ENCODE results near the gene SLC47A2. TPM values are rescaled to one million over a fixed set of nuclear protein-coding genes. Genes with fewer than 3 reads are reported as not detected.
"Not testable (repeated sequence)": the region's sequence is repeated elsewhere in the genome, so short reads cannot be mapped to it uniquely, and the experiment has no call there.

SLC47A2 gene
- total RNA-seq, 1 donor, result not detected

- peaks cover 19% of the 10 kb centered on the region for H3K36me3 ChIP-seq (ENCODE audit: insufficient read depth, low read length)
- DNase-seq (ENCODE audit: insufficient read length, low spot score, missing footprints), result no peak
- no peak overlapping the region for H3K4me3 ChIP-seq (ENCODE audit: insufficient read depth, low read length)
- H2AFZ ChIP-seq (ENCODE audit: low read length), result no peak overlapping the region
- peaks cover 3% of the 10 kb centered on the region for H3K4me1 ChIP-seq (ENCODE audit: insufficient read depth, low read length)
- H3K4me2 ChIP-seq (ENCODE audit: insufficient read depth, low read length), result no peak overlapping the region
- TF ChIP-seq CTCF (IDR thresholded peaks at IDR 0.05; ENCODE audit: extremely low read depth, low read depth, low read length), result no peak
- H3K27ac ChIP-seq (ENCODE audit: low read depth, low read length), result no peak overlapping the region
- H4K20me1 ChIP-seq (ENCODE audit: insufficient read depth, low read length), result peaks cover 8% of the 10 kb centered on the region
- H3K27me3 ChIP-seq (ENCODE audit: insufficient read depth, low read length), result no peaks in the 10 kb centered on the region
- no peaks in the 10 kb centered on the region for H3K9me3 ChIP-seq (ENCODE audit: low read depth, low read length)
- no peaks in the 10 kb centered on the region for H3K79me2 ChIP-seq (ENCODE audit: insufficient read depth, low read length)
Measured at GRCh38 chr17:19671433-19671832, 45.0 kb downstream of the SLC47A2 start.

- Histone ChIP-seq H3K27ac (ENCODE audit: low read depth, low read length) (no peak overlapping the region), H3K4me3 (ENCODE audit: insufficient read depth, low read length) (no peak overlapping the region), H3K9me3 (ENCODE audit: low read depth, low read length) (no peaks in the 10 kb centered on the region), H2AFZ (ENCODE audit: low read length) (no peak overlapping the region), H3K36me3 (ENCODE audit: insufficient read depth, low read length) (peaks cover 16% of the 10 kb centered on the region), H3K79me2 (ENCODE audit: insufficient read depth, low read length) (no peaks in the 10 kb centered on the region), H4K20me1 (ENCODE audit: insufficient read depth, low read length) (peaks cover 9% of the 10 kb centered on the region), H3K4me1 (ENCODE audit: insufficient read depth, low read length) (peaks cover 3% of the 10 kb centered on the region), H3K4me2 (ENCODE audit: insufficient read depth, low read length) (no peak overlapping the region), H3K27me3 (ENCODE audit: insufficient read depth, low read length) (no peaks in the 10 kb centered on the region)
- DNase-seq (ENCODE audit: insufficient read length, low spot score, missing footprints), result no peak
- no peak for TF ChIP-seq CTCF (IDR thresholded peaks at IDR 0.05; ENCODE audit: extremely low read depth, low read depth, low read length)
Measured at GRCh38 chr17:19670908-19671307, 45.5 kb downstream of the SLC47A2 start.

- not testable (repeated sequence) for H3K9me3 ChIP-seq (ENCODE audit: low read depth, low read length); H3K4me2 ChIP-seq (ENCODE audit: insufficient read depth, low read length); H3K27ac ChIP-seq (ENCODE audit: low read depth, low read length); H3K27me3 ChIP-seq (ENCODE audit: insufficient read depth, low read length); H3K4me3 ChIP-seq (ENCODE audit: insufficient read depth, low read length); H3K79me2 ChIP-seq (ENCODE audit: insufficient read depth, low read length); DNase-seq (ENCODE audit: insufficient read length, low spot score, missing footprints); H2AFZ ChIP-seq (ENCODE audit: low read length); H3K4me1 ChIP-seq (ENCODE audit: insufficient read depth, low read length)
- peaks cover 14% of the 10 kb centered on the region for H3K36me3 ChIP-seq (ENCODE audit: insufficient read depth, low read length)
- peaks cover 13% of the 10 kb centered on the region for H4K20me1 ChIP-seq (ENCODE audit: insufficient read depth, low read length)
Measured at GRCh38 chr17:19669680-19670079, 46.7 kb downstream of the SLC47A2 start.

GRCh38 chr17:19664821-19665181 is 51.6 kb downstream of the SLC47A2 start:
- H3K9me3 ChIP-seq (ENCODE audit: low read depth, low read length), result no peaks in the 10 kb centered on the region
- no peak overlapping the region for H3K4me3 ChIP-seq (ENCODE audit: insufficient read depth, low read length)
- DNase-seq (ENCODE audit: insufficient read length, low spot score, missing footprints), result no peak
- H3K27ac ChIP-seq (ENCODE audit: low read depth, low read length), result no peak overlapping the region
- no peaks in the 10 kb centered on the region for H3K79me2 ChIP-seq (ENCODE audit: insufficient read depth, low read length)
- no peaks in the 10 kb centered on the region for H3K4me1 ChIP-seq (ENCODE audit: insufficient read depth, low read length)
- H4K20me1 ChIP-seq (ENCODE audit: insufficient read depth, low read length), result peaks cover 5% of the 10 kb centered on the region
- TF ChIP-seq CTCF (IDR thresholded peaks at IDR 0.05; ENCODE audit: extremely low read depth, low read depth, low read length), result no peak
- H3K4me2 ChIP-seq (ENCODE audit: insufficient read depth, low read length), result no peak overlapping the region
- H3K36me3 ChIP-seq (ENCODE audit: insufficient read depth, low read length), result peaks cover 22% of the 10 kb centered on the region
- H3K27me3 ChIP-seq (ENCODE audit: insufficient read depth, low read length), result no peaks in the 10 kb centered on the region
- H2AFZ ChIP-seq (ENCODE audit: low read length), result no peak overlapping the region

Measured in osteoblast (primary cell).